Measurements from ENCODE around the gene POLR2I.
"Not testable (repeated sequence)": the region's sequence is repeated elsewhere in the genome, so short reads cannot be mapped to it uniquely, and the experiment has no call there.

POLR2I gene

DNA sequence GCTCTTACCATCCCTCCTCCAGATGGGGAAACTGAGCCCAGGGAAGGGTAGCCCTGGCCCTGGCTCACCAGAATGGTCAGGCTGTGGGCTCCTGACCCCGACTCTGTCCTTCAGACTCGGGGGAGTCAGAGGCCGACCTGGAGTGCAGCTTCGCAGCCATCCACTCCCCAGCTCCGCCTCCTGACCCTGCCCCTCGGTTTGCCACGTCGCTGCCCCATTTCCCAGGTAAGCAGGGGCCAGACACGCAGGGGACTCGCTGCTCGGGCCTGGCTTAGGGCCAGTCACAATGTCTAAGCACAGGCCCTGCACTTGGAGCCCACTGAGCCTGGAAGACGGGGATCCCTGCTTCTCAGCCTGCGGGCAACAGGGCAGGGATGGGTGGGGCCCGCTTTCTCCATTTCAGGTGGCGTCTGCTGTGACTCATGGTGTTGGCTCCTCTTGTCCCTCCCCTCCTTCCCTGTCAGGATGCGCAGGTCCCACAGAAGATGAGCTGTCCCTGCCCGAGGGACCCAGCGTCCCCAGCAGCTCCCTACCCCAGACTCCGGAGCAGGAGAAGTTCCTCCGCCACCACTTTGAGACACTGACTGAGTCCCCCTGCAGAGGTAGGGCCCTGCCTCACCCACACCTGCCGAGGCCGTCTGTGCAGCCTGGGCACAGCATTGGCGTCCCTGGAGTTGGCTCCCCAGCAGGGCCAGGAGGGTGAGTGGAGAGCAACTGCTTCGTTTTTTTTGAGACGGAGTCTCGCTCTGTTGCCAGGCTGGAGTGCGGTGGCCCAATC lies 12.9 kb downstream of the POLR2I start:
- in situ Hi-C loops (cut with MboI; ENCODE audit: low sequenced_read_pairs), result no loop called here

- in situ Hi-C loops (cut with MboI; ENCODE audit: low sequenced_read_pairs), result no loop called here
These were observed 14.2 kb downstream of the POLR2I start for GRCh38 chr19:36100476-36100875.

- in situ Hi-C loops (cut with MboI; ENCODE audit: low sequenced_read_pairs), result no loop called here
These were observed 15.4 kb downstream of the POLR2I start for GRCh38 chr19:36099166-36099785.

DNA sequence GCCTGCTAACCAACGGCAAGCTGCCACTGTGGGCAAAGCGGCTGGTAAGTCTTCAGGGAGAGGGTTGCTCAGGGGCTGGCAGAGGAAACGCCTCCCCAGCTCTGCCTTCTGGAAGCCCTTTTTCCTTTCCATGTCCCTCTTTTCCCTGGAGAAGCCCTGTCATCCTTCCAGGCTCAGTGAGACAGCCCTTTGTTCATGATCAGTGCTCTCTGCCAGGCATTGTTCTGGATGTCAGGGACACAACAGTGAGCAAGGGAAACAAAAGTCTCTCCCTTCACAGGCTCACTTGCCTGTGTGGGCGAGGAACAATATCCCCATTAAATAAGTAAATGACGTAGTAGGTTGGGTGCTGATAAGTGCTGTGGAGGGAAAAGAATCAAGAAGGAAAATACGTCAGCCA lies 17.6 kb downstream of the POLR2I start:
- in situ Hi-C loops (cut with MboI; ENCODE audit: low sequenced_read_pairs), result no loop called here

GRCh38 chr19:36093687-36094086 lies 21.0 kb downstream of the POLR2I start:
- in situ Hi-C loops (cut with MboI; ENCODE audit: low sequenced_read_pairs), result no loop called here

GRCh38 chr19:36093146-36093662 lies 21.5 kb downstream of the POLR2I start:
- in situ Hi-C loops (cut with MboI; ENCODE audit: low sequenced_read_pairs), result no loop called here

DNA sequence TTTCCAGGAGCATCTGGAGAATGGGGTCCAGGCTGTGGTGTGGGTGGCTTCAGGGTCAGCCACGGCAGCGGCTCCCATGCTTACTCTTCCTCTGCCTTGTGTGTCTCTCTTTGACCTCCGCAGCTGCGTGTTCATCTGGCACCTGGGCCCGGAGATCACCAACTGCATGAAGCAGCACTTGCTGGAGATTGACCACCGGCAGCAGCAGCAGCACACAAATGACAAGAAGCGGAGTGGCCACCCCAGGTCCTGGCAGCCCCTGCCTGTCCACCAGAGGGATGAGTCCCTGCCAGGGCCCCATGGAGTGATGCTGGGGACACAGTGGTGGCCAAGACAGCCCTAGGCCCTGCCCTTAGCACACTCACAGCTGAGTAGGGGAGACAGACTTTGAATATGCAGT lies 22.1 kb downstream of the POLR2I start:
- in situ Hi-C loops (cut with MboI; ENCODE audit: low sequenced_read_pairs), result no loop called here

- in situ Hi-C loops (cut with MboI; ENCODE audit: low sequenced_read_pairs), result no loop called here
These were observed 23.6 kb downstream of the POLR2I start for GRCh38 chr19:36090910-36091695.

- in situ Hi-C loops (cut with MboI; ENCODE audit: low sequenced_read_pairs), result no loop called here
These were observed 24.8 kb downstream of the POLR2I start for GRCh38 chr19:36089847-36090246.

DNA sequence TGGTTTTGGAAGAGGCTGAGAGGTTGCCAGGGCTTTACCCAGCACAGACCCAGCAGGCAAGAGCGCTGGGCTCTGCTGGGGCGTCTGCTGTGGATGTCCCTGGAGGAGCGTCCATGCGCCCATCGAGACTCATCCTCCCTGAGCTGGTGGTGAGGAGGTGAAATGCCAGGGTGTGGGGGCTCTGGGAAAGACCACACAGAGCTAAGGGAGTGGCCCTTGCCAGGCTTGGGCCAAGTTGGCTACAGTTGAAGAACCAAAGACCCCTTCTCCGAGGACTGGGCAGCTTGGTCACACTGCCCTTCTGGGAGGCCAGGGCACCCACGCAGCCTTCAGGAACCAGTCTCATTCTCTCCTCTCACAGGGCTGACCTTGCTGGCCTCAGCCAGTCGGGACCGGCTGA lies 28.3 kb downstream of the POLR2I start:
- in situ Hi-C loops (cut with MboI; ENCODE audit: low sequenced_read_pairs), result no loop called here

GRCh38 chr19:36084231-36085009 lies 30.3 kb downstream of the POLR2I start:
- in situ Hi-C loops (cut with MboI; ENCODE audit: low sequenced_read_pairs), result no loop called here

GRCh38 chr19:36082916-36083315 lies 31.8 kb downstream of the POLR2I start:
- in situ Hi-C loops (cut with MboI; ENCODE audit: low sequenced_read_pairs), result no loop called here

DNA sequence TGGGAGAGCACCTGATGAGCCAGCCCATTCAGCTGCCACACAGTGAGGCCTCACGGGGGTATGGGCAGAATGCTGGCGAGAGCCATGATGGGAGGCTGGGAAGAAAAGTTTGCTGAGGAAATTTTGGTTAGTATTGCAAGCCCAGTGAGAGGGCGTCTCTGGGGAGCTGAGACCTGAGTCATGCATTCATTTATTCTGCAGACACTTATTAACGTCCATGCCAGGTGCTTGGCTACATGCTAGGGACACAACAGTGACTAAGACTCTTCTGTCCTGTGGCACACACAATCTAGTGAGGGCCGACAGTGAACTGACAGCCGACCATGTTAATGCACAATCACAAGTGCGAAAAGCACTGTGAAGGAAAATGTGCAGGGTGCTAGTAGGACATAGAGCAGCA lies 32.8 kb downstream of the POLR2I start:
- in situ Hi-C loops (cut with MboI; ENCODE audit: low sequenced_read_pairs), result no loop called here

GRCh38 chr19:36081385-36081784 lies 33.3 kb downstream of the POLR2I start:
- in situ Hi-C loops (cut with MboI; ENCODE audit: low sequenced_read_pairs), result no loop called here

- in situ Hi-C loops (cut with MboI; ENCODE audit: low sequenced_read_pairs), result no loop called here
These were observed 35.2 kb downstream of the POLR2I start for GRCh38 chr19:36079389-36079945.

DNA sequence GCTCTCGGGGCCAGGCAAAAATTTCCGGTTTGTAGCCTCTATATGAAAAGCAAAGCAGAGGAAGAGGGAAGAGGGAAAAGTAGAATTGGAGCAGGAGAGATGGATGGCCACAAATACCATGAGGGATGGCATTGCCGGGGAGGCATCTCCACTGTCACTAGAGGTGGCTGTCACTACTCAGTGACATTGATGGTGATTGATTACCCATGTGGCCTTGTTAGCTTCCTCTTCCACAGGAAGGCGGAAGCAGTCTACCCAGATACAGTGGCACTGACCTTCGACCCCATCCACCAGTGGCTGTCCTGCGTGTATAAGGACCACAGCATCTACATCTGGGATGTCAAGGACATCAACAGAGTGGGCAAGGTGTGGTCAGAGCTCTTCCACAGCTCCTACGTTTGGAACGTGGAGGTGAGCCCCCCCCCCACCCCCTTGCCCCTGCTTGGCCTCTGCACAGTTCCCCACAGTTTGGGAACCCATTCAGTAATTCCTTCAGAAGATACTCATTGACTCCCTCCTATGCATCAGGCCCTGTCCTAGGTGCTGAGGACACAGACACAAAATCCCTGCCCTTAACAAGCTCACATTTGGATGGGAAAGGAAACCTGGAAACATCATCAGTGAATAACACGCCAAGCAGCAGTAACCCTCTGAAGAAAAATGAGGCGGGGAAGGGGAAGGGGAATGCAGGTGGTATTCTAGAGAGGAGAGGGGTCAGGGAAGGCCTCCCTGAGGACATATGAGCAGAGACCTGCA lies 41.4 kb downstream of the POLR2I start:
- in situ Hi-C loops (cut with MboI; ENCODE audit: low sequenced_read_pairs), result no loop called here

GRCh38 chr19:36072081-36072480 lies 42.6 kb downstream of the POLR2I start:
- in situ Hi-C loops (cut with MboI; ENCODE audit: low sequenced_read_pairs), result no loop called here

GRCh38 chr19:36068810-36069499 lies 45.7 kb downstream of the POLR2I start:
- in situ Hi-C loops (cut with MboI; ENCODE audit: low sequenced_read_pairs), result not testable (repeated sequence)

- in situ Hi-C loops (cut with MboI; ENCODE audit: low sequenced_read_pairs), result no loop called here
These were observed 47.0 kb downstream of the POLR2I start for GRCh38 chr19:36067681-36068080.
